BE2C (cell line): ENCODE measurements around the gene GPN3.
A peak's percentile ranks its signal among the peaks of the same experiment; 100 is the strongest.
"Not testable (repeated sequence)": the region's sequence is repeated elsewhere in the genome, so short reads cannot be mapped to it uniquely, and the experiment has no call there.

ENCODE experiments used
- DNase-seq: peaks from one replicate; pipeline ENCODE4 v3.0.0-alpha.2; 2020
- H3K27me3 ChIP-seq: fragments of 250-450 bp; sonication (Bioruptor Pico); 2 replicates; pipeline ENCODE4 v1.5.1; 2020; ENCODE audit warnings: mild to moderate bottlenecking
- H3K36me3 ChIP-seq: fragments of 250-450 bp; sonication (Bioruptor Pico); 2 replicates; pipeline ENCODE4 v1.5.1; 2020; ENCODE audit warnings: mild to moderate bottlenecking
- H3K4me1 ChIP-seq: fragments of 250-450 bp; sonication (Bioruptor Pico); 2 replicates; pipeline ENCODE4 v1.5.1; 2020
- H3K4me3 ChIP-seq: 2 replicates; pipeline ENCODE4 v1.5.1; 2011; ENCODE audit warnings: low read depth, low read length
- H3K9me3 ChIP-seq: fragments of 250-450 bp; sonication (Bioruptor Pico); 2 replicates; pipeline ENCODE4 v1.5.1; 2020
- CTCF ChIP-seq: IDR thresholded peaks from 2 replicates; pipeline ENCODE4 v1.5.1; 2012; ENCODE audit warnings: mild to moderate bottlenecking, low read depth, low read length

Gene GPN3

GRCh38 chr12:110451263-110451662 is 16.8 kb downstream of the GPN3 start:
- Histone ChIP-seq H3K4me1 (no peaks in the 10 kb centered on the region), H3K9me3 (no peaks in the 10 kb centered on the region), H3K27me3 (no peaks in the 10 kb centered on the region), H3K36me3 (peaks cover 26% of the 10 kb centered on the region), H3K4me3 (no peak overlapping the region)
- DNase-seq: no peak
- TF ChIP-seq CTCF: no peak

- no peaks in the 10 kb centered on the region for H3K27me3 ChIP-seq
- H3K4me3 ChIP-seq: peak within 1 kb of the TSS; percentile 94
- peak; percentile 87 for TF ChIP-seq CTCF
- H3K9me3 ChIP-seq: no peaks in the 10 kb centered on the region
- DNase-seq: peak; percentile 97
- H3K36me3 ChIP-seq: peaks cover 22% of the 10 kb centered on the region
- no peaks in the 10 kb centered on the region for H3K4me1 ChIP-seq
Measured at GRCh38 chr12:110449799-110450497, 18.1 kb downstream of the GPN3 start, which contains the start of gene ARPC3. Gene ARPC3, minus strand, starts transcription at chr12:110450337. Its CDS starts 77 bp downstream, at chr12:110450260.

- no peak for DNase-seq
- Histone ChIP-seq H3K4me1 (no peaks in the 10 kb centered on the region), H3K27me3 (no peaks in the 10 kb centered on the region), H3K9me3 (no peaks in the 10 kb centered on the region), H3K36me3 (peaks cover 46% of the 10 kb centered on the region), H3K4me3 (no peak overlapping the region)
- TF ChIP-seq CTCF: no peak
Measured at GRCh38 chr12:110444455-110444854, 23.6 kb downstream of the GPN3 start.

DNA sequence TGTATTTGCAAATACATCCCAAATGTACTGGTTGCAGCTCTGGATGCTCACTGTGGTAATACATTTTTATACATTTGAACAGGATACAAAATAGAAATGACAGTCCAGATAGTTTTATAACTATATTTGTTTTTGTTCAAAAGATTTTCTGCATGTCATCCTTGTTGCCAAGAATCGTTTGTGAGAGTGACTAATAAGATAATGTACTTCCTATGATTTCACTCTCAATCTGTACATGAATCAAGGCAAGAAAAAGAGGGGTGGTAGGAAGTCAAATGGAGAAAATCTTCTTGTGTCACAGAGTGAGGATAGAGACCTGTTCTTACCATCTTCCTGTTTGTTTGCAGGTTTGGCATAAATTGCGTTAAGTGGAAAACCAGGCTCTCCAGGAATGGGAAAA is 31.8 kb downstream of the GPN3 start:
- no peaks in the 10 kb centered on the region for H3K27me3 ChIP-seq
- H3K36me3 ChIP-seq: peaks cover 30% of the 10 kb centered on the region
- no peak for TF ChIP-seq CTCF
- H3K4me3 ChIP-seq: no peak overlapping the region
- H3K4me1 ChIP-seq: no peaks in the 10 kb centered on the region
- DNase-seq: no peak
- no peaks in the 10 kb centered on the region for H3K9me3 ChIP-seq

GRCh38 chr12:110431957-110432587 is 36.0 kb downstream of the GPN3 start:
- DNase-seq: no peak
- no peaks in the 10 kb centered on the region for H3K27me3 ChIP-seq
- peak overlapping the region; percentile 45 for H3K4me3 ChIP-seq
- TF ChIP-seq CTCF: no peak
- no peaks in the 10 kb centered on the region for H3K9me3 ChIP-seq
- H3K4me1 ChIP-seq: no peaks in the 10 kb centered on the region
- H3K36me3 ChIP-seq: peaks cover 13% of the 10 kb centered on the region

DNA sequence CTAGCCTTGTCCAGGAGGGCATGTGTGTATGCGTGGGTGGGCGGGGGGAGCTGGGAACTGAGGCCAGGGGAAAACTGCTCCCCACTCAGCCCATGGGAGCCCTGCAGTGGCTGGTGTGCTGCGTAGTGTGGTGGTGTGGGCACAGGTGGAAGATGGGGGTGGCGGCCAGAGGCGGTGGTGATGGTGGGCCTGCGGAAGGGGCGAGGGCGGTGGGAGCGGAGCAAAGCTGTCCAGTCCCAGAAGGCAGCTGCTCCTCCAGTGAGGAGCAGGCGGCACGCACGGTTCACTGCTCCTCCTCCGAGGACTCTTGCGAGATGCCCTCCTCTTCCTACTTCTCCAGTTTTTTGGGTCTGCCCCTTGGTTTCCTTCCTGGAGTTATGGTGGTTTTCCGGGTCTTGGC is 38.4 kb downstream of the GPN3 start:
- DNase-seq, H3K4me3 ChIP-seq, H3K27me3 ChIP-seq, H3K4me1 ChIP-seq, H3K36me3 ChIP-seq, H3K9me3 ChIP-seq: not testable (repeated sequence)
